Bronchus fibroblast of lung (primary cell): ENCODE measurements around the gene HSPA1A. TPM values are rescaled to one million over a fixed set of nuclear protein-coding genes. Genes with fewer than 3 reads are reported as not detected.

Source experiments
- total RNA-seq: library from RNA; depleted of rRNA; stranded (reverse); fragments of >200 nt; gene quantifications from 2 replicates; pipeline ENCODE4 v1.2.3, GENCODE V29; 2015

The HSPA1A gene
- 56.3 and 60.4 TPM in 2 replicates for total RNA-seq

DNA sequence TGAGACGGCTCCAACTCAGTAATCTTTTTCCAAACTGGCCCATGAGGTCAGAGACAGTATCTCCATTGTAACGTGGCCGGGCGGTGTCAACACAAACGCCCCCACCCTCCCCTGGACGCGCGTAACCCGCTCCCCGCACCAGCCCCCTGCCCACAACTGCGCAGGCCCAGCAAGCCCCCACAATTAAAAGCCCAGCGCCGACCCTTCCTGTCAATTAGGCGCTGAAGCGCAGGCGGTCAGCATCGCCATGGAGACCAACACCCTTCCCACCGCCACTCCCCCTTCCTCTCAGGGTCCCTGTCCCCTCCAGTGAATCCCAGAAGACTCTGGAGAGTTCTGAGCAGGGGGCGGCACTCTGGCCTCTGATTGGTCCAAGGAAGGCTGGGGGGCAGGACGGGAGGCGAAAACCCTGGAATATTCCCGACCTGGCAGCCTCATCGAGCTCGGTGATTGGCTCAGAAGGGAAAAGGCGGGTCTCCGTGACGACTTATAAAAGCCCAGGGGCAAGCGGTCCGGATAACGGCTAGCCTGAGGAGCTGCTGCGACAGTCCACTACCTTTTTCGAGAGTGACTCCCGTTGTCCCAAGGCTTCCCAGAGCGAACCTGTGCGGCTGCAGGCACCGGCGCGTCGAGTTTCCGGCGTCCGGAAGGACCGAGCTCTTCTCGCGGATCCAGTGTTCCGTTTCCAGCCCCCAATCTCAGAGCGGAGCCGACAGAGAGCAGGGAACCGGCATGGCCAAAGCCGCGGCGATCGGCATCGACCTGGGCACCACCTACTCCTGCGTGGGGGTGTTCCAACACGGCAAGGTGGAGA, at the start of gene HSPA1A, which contains the start of gene HSPA1L:
Gene HSPA1A (plus strand): TSS at position 519 of the 814 bp plus-strand sequence. CDS start 214 bp downstream, at position 733.
Gene HSPA1L (minus strand): TSS at position 259 of the 814 bp plus-strand sequence. CDS start 3,311 bp downstream, outside the sequence.

DNA sequence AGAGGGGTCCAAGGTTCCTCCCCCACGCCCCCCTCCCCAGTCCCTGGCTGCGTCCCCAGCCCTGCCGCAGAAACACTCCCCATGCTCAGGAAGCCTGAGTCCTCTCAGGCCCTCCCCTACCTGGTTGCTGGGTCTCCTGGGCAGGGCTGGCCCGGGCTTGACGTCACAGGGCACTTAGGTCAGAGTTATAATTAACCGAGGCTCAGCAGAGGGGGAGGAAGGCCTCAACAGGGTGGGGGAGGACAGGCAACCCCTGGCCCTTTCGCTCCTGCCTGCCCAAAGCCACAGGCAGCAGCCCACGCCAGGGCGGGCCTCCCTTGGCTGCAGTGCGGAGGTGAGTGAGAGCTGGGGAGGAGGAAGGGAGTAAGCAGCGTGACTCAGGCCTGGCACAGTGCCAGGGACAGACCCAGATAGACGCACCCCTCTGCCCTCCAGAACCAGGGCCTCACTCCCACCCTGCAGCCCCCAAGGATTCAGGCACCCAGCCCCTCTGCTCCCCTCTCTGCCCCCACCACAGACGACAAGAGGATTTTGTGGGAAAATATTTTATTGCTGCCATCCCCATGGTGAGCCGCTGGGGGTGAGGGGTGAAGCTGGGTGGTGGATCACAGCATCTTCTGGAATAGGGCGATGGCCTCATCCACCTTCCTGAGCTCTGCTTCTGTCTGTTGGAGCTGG, 38.2 kb upstream of the HSPA1A start, which contains the start of gene VWA7:
Gene VWA7 (minus strand): TSS at position 340 of the 678 bp plus-strand sequence. CDS start 549 bp downstream, outside the sequence.

GRCh38 chr6:31795616-31796298, 19.6 kb upstream of the HSPA1A start, which contains the start of gene VARS1:
Gene VARS1, minus strand, starts transcription at chr6:31795752. Its CDS starts 535 bp downstream, at chr6:31795217.

DNA sequence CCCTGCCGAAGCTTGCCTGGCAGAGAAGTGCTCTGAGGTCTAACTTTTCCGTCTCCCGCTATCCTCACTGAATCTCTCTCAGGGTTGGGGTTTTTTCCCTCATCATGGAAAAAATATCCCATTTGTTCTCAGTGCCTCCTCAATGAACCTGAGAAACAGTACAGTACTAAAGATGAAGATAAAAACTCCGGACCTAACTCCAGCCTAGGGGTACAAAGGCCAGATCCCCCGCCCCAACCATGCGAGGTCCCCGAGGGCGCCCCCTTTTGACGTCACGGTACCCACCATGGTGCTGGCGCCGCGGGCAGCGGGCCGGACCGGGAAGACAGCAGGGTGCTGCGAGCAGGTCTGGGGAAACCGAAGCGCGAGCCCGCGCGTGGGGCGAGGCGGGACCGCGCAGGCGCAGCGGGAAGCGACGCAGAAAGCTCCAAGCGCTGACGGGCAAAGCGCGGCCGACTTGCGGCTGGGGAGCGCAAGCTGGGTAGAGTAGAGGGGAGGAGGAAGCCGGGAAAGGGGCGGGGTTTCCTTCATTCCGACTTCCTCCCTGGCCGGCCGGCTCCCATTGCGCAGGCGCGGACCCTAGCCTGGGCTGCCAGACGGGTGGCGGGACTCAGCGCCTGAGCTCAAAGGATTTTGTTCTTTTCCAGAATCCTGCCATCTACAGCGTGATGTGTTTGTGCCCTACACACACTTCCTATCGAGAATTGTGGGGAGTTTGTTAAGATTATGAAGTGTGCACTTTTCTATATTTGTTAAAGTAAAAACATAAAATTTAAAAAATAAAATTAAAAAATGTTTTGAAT, 8.7 kb upstream of the HSPA1A start, which contains the start of gene LSM2:
Gene LSM2 (minus strand): TSS at position 497 of the 803 bp plus-strand sequence. CDS start 209 bp downstream, at position 288.

GRCh38 chr6:31827286-31828079, 12.1 kb downstream of the HSPA1A start, which contains the start of gene HSPA1B:
Gene HSPA1B, plus strand, starts transcription at chr6:31827738. Its CDS starts 213 bp downstream, at chr6:31827951.

DNA sequence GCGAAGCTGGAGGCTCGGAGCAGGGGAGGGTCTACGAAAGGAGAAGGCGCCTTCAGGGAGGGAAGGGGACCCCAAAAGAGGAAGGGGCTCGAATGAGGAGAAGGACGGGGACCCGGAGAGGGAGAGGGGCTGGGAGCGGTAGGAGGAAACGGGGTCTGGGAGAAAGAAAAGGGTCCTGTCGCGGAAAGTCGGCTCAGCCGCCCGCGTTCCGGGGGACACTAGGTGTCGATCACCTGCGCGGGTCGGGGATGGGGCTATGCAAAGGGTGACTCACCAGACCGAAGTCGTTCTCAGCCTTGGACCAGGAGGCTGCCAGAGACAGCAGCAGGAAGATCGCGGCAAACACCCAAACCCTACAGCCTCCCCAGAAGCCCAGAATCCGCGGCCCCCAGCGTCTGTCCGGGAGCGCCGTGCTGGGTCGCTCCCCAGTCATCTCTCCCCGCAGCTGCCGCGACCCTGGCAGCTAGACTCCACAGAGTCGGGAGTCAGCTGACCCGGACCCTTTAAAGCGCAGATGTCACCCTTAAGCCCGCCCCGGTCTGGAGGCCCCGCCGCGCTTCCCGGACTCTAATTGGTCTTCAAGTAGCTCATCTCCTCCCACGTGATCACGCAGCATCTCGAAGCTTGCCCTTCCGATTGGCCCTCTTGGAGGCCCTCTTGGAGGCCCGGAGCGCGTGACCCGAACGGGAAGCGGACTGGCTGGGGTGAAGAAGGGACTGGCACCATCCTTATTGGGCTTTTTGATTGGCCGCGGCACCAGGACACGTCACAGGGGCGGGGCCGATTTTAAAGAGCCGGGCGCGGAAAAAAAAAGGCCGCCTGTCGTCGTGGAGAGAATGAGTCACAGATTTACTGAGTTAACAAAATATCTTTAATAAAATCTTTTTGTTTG, 47.2 kb downstream of the HSPA1A start, which contains the start of gene NEU1:
Gene NEU1 (minus strand): TSS at position 478 of the 892 bp plus-strand sequence. CDS start 45 bp downstream, at position 433.

Other genes starting within 250 kb of the HSPA1A start
- not detected in 2 replicates for gene LTA, start 243.3 kb upstream of the HSPA1A start, total RNA-seq
- not detected in 2 replicates for gene TNF, start 240.0 kb upstream of the HSPA1A start, total RNA-seq
- gene LTB, start 233.1 kb upstream of the HSPA1A start, total RNA-seq: not detected in 2 replicates
- gene LST1, start 229.3 kb upstream of the HSPA1A start, total RNA-seq: not detected in 2 replicates
- not detected in 2 replicates for gene NCR3, start 222.5 kb upstream of the HSPA1A start, total RNA-seq
- gene AIF1, start 200.3 kb upstream of the HSPA1A start, total RNA-seq: 0.15 TPM in 1 of 2 replicates, not detected in the other
- gene PRRC2A, start 194.8 kb upstream of the HSPA1A start, total RNA-seq: 103 and 107 TPM in 2 replicates
- gene BAG6, start 162.9 kb upstream of the HSPA1A start, total RNA-seq: 265 and 271 TPM in 2 replicates
- gene APOM, start 159.6 kb upstream of the HSPA1A start, total RNA-seq: 2.9 and 3.6 TPM in 2 replicates
- gene C6orf47, start 154.8 kb upstream of the HSPA1A start, total RNA-seq: 15.6 and 17.7 TPM in 2 replicates
- 14.0 and 14.4 TPM in 2 replicates for gene GPANK1, start 150.5 kb upstream of the HSPA1A start, total RNA-seq
- gene CSNK2B, start 149.5 kb upstream of the HSPA1A start, total RNA-seq: 316 and 357 TPM in 2 replicates
- 0.84 and 1.3 TPM in 2 replicates for gene LY6G5B, start 145.6 kb upstream of the HSPA1A start, total RNA-seq
- gene LY6G5C, start 134.5 kb upstream of the HSPA1A start, total RNA-seq: 1.0 and 2.2 TPM in 2 replicates
- 23.5 and 25.1 TPM in 2 replicates for gene ABHD16A, start 112.2 kb upstream of the HSPA1A start, total RNA-seq
- not detected in 2 replicates for gene LY6G6F, start 108.7 kb upstream of the HSPA1A start, total RNA-seq
- not detected in 2 replicates for gene LY6G6D, start 100.2 kb upstream of the HSPA1A start, total RNA-seq
- not detected in 2 replicates for gene LY6G6C, start 93.8 kb upstream of the HSPA1A start, total RNA-seq
- gene MPIG6B, start 92.2 kb upstream of the HSPA1A start, total RNA-seq: not detected in 2 replicates
- gene DDAH2, start 86.2 kb upstream of the HSPA1A start, total RNA-seq: 56.0 and 63.8 TPM in 2 replicates
- 974 and 1,027 TPM in 2 replicates for gene CLIC1, start 79.0 kb upstream of the HSPA1A start, total RNA-seq
- gene MSH5, start 75.5 kb upstream of the HSPA1A start, total RNA-seq: 10.9 and 15.5 TPM in 2 replicates
- gene SAPCD1, start 52.9 kb upstream of the HSPA1A start, total RNA-seq: 3.2 and 5.8 TPM in 2 replicates
- 0.45 and 0.67 TPM in 2 replicates for gene VWA7, start 38.2 kb upstream of the HSPA1A start, total RNA-seq
- 90.6 and 111 TPM in 2 replicates for gene VARS1, start 19.8 kb upstream of the HSPA1A start, total RNA-seq
- 133 and 134 TPM in 2 replicates for gene LSM2, start 8.6 kb upstream of the HSPA1A start, total RNA-seq
- gene HSPA1L, start 260 bp upstream of the HSPA1A start, total RNA-seq: 0.30 and 0.50 TPM in 2 replicates
- gene HSPA1B, start 12.2 kb downstream of the HSPA1A start, total RNA-seq: 112 and 118 TPM in 2 replicates
- 53.8 and 61.4 TPM in 2 replicates for gene NEU1, start 47.3 kb downstream of the HSPA1A start, total RNA-seq
- 0.45 TPM in 1 of 2 replicates, not detected in the other for gene SLC44A4, start 63.5 kb downstream of the HSPA1A start, total RNA-seq
- 38.7 and 39.8 TPM in 2 replicates for gene EHMT2, start 82.2 kb downstream of the HSPA1A start, total RNA-seq
- gene ZBTB12, start 86.5 kb downstream of the HSPA1A start, total RNA-seq: 3.0 and 3.3 TPM in 2 replicates
- gene C2, start 112.2 kb downstream of the HSPA1A start, total RNA-seq: 0.17 and 0.30 TPM in 2 replicates
- gene CFB, start 130.6 kb downstream of the HSPA1A start, total RNA-seq: 2.0 and 2.7 TPM in 2 replicates
- 142 and 144 TPM in 2 replicates for gene NELFE, start 143.4 kb downstream of the HSPA1A start, total RNA-seq
- gene SKIC2, start 143.6 kb downstream of the HSPA1A start, total RNA-seq: 44.4 and 46.7 TPM in 2 replicates
- gene DXO, start 156.6 kb downstream of the HSPA1A start, total RNA-seq: 17.5 and 21.9 TPM in 2 replicates
- 2.7 and 2.8 TPM in 2 replicates for gene C4A, start 166.5 kb downstream of the HSPA1A start, total RNA-seq
- 1.5 and 2.2 TPM in 2 replicates for gene C4B, start 199.3 kb downstream of the HSPA1A start, total RNA-seq
- 0.17 TPM in 1 of 2 replicates, not detected in the other for gene CYP21A2, start 222.9 kb downstream of the HSPA1A start, total RNA-seq